GM21367 (cell line): Measurements from ENCODE around the gene EIF5.

Experiments
- ATAC-seq: cut with Tn5 transposase; IDR thresholded peaks from one replicate; pipeline ENCODE4 v1.9.1; 2021; ENCODE audit not compliant: unreplicated experiment

Gene EIF5

GRCh38 chr14:103333754-103334643 lies at the start of gene EIF5:
Gene EIF5, plus strand, starts transcription at chr14:103334237. Its CDS starts 1,624 bp downstream, at chr14:103335861.
- ATAC-seq, result peak; percentile 72

GRCh38 chr14:103284574-103285467 lies 49.2 kb upstream of the EIF5 start:
- no peak for ATAC-seq

GRCh38 chr14:103286460-103286859 lies 47.6 kb upstream of the EIF5 start:
- ATAC-seq, result no peak

- ATAC-seq, result no peak
Observed at GRCh38 chr14:103286968-103287850, 46.8 kb upstream of the EIF5 start.

- no peak for ATAC-seq
Observed at GRCh38 chr14:103288076-103288766, 45.8 kb upstream of the EIF5 start.

GRCh38 chr14:103290056-103290455 lies 44.0 kb upstream of the EIF5 start:
- ATAC-seq, result no peak

- ATAC-seq, result no peak
Observed at GRCh38 chr14:103290494-103290893, 43.5 kb upstream of the EIF5 start.

GRCh38 chr14:103290961-103291360 lies 43.1 kb upstream of the EIF5 start:
- ATAC-seq, result no peak

- no peak for ATAC-seq
Observed at GRCh38 chr14:103292426-103293374, 41.3 kb upstream of the EIF5 start.

- no peak for ATAC-seq
Observed at GRCh38 chr14:103293465-103293864, 40.6 kb upstream of the EIF5 start.

GRCh38 chr14:103294091-103294490 lies 39.9 kb upstream of the EIF5 start:
- ATAC-seq, result no peak

GRCh38 chr14:103296007-103296406 lies 38.0 kb upstream of the EIF5 start:
- no peak for ATAC-seq

- no peak for ATAC-seq
Observed at GRCh38 chr14:103296987-103297386, 37.0 kb upstream of the EIF5 start.

- ATAC-seq, result no peak
Observed at GRCh38 chr14:103298620-103299019, 35.4 kb upstream of the EIF5 start.

GRCh38 chr14:103301512-103302354 lies 32.3 kb upstream of the EIF5 start:
- ATAC-seq, result no peak

- no peak for ATAC-seq
Observed at GRCh38 chr14:103302966-103303365, 31.1 kb upstream of the EIF5 start.

GRCh38 chr14:103304706-103305105 lies 29.3 kb upstream of the EIF5 start:
- ATAC-seq, result no peak
